Right ventricle myocardium inferior (tissue), 1 donor: ENCODE measurements around the gene GIT2. TPM values are rescaled to one million over a fixed set of nuclear protein-coding genes. Genes with fewer than 3 reads are reported as not detected.

Experiments used
- ATAC-seq: fragments of 200-7000 bp; cut with Tn5 transposase; one replicate; pipeline ENCODE4 v1.9.1; 2020; ENCODE audit warnings: mild to moderate bottlenecking, moderate library complexity
- DNase-seq: peaks from one replicate; pipeline ENCODE4 v3.0.0; 2021; ENCODE audit errors: missing footprints
- intact Hi-C: fragments of 100-400 bp; cut with DNase I; formaldehyde crosslinking; loops from one replicate; pipeline ENCODE4 v1.11.0; 2022
- total RNA-seq: library from RNA; stranded (reverse); fragmentation: NEBNext Ultra II Directional; extraction: Animal tissue kit (Norgen Biotek cat#: 25700); gene quantifications from one replicate; pipeline ENCODE4 v1.2.1, GENCODE V29; 2021
- donor health status: DM: no; HTN: yes; CAD: no; lungs with severe emphysema.

Gene GIT2
- total RNA-seq, 1 donor from 2014 or later: 47.1 TPM

GRCh38 chr12:109953656-109954055 is 42.5 kb downstream of the GIT2 start:
- ATAC-seq (no peak), DNase-seq (no peak)
- intact Hi-C loops: no loop called here

DNA sequence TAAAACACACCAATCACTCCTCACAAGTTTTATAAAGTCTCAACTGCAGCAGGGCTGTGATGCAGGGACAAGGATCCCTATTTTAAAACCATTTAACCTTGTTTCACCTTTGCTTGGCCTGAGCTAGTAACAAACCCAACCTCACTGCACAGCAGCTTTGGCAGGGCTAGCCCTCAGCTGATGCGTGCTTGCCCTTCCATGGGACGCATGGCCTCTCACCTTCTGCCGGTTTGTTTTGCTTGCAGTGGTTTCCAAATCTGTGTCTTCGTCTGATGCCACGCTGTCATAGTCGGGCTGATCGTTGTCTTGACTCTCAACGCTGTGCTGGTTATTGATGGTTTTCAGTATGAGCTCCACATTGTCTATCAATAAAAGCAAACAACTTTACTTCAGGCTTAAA is 43.3 kb downstream of the GIT2 start:
- peak; percentile 76 for ATAC-seq
- no peak for DNase-seq
- intact Hi-C loops: no loop called here

DNA sequence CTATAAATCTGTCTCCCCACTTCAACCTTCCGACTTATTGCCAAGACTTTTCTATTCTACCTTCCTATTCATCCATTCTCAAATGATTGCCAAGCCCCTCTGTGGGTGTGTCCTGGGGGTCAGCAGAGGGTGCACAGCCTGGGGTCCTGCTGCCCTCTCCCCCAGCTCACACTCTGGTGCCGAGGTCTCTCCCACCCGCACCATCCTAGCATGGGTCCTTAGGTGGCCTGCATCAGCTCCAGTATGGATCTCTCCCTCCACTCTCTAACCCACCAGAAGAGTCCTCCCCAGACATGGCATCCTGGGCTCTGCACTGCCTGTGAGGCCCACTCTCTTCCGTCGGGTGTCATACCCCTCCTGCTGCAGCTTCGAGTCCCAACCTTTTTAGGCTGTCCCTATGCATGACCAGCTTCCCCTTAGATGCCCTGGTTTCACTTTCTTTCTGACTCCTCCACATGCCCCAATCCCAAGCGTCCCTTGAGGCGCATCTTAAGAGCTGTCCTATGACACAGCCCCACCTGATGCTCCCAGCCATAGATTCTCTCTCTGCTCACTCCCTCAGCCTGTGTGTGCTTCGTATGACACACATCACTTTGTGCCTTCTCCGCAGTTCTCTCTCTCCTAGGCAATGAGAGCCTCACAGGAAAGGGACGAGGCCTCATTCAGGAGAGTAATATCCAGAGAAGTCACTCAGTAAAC is 43.9 kb downstream of the GIT2 start:
- ATAC-seq (peak; percentile 27), DNase-seq (no peak)
- intact Hi-C loops: no loop called here

DNA sequence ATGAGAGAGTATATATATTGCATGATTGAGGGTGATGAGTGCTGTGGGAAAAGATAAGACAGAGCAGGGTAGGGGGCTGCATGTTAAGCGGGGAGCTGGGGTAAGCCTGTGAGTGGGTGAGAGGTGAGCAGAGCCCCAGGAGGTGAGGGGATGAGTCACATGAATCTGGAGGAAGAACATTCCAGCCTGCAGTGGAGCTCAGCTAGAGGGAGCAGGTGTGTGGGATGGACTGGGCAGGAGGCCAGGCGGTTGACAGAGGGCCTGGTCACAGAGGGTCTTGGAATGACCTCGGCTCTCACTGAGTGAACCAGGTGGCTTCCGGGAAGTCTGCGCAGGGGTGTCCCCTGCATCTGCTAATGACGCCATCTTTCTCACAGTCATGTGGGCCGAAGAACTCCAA is 44.4 kb downstream of the GIT2 start:
- peak; percentile 78 for DNase-seq
- ATAC-seq: peak; percentile 59
- intact Hi-C loops: no loop called here

DNA sequence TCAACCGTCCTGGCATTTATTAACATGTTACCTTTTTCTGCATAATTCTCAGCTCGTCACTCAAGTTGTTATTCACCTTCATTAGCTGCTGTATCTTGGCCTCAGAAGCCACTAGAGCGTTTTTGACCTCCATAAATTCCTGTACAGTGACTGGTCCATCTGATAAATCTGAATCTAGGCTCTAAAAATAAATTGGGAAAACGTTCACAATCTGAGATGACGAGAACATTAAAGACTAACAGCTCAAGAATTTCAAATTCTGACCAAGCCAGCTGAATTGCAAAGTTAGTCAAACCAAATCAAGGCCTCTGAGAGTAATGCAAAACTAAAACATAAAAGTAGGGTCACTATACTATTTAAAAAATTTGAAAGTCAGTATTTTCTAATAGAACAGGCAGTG is 45.0 kb downstream of the GIT2 start:
- no peak for ATAC-seq
- no peak for DNase-seq
- intact Hi-C loops: no loop called here

DNA sequence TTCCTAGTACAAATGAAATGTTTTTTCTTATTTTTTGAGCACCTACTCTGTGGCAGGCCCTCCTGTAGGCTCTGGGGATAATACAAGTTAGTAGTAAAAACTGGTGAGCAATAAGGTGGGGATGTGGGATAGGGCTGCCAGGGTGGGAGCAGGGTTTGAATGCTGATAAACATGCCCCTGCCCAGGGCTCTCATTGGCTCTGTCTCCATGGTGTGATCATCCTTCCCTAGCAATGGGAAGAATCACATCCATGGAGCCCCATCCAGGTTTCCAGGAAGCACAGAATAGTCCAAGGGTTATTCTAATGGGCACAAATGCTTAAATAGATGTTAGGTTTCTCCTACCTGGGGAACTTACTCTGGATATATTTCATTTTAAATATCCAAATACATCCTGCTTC is 45.5 kb downstream of the GIT2 start:
- intact Hi-C loops: no loop called here
- ATAC-seq (no peak), DNase-seq (no peak)

DNA sequence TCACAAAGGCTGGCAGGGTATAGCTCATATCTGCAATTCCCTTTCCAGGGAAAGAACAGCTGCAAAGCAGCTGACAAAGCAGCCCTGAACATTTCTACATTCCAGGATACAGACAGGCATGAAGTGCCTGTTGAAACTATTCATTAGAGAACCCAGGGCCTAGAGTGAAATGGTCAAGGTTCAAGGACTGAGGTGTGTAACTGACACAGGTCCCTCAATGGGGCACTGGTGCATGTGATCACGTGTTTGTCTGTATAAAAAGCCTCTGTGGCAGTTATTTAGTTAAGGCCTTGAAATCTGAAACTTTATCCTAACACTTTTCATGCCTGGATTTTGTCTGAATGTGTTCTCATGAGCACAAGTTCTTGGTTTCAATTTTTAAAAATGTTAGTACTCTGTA is 47.1 kb downstream of the GIT2 start:
- no peak for DNase-seq
- ATAC-seq: peak; percentile 74

GRCh38 chr12:109948368-109948767 is 47.8 kb downstream of the GIT2 start:
- no peak for DNase-seq
- ATAC-seq: no peak
- intact Hi-C loops: loop anchor here (10.0 kb wide), 1 partner anchor 46 kb away; the partner anchor contains the start of genes ANKRD13A and GIT2

More for the DNA sequence above, 47.1 kb downstream of the GIT2 start:
- intact Hi-C loops: loop anchor here (10.0 kb wide), 1 partner anchor 46 kb away; the partner anchor contains the start of genes ANKRD13A and GIT2

- ATAC-seq: no peak
- DNase-seq: no peak
- intact Hi-C loops: loop anchor here (10.0 kb wide), 1 partner anchor 47 kb away; the partner anchor contains the start of genes ANKRD13A and GIT2
These were observed 48.6 kb downstream of the GIT2 start for GRCh38 chr12:109947521-109947920.

DNA sequence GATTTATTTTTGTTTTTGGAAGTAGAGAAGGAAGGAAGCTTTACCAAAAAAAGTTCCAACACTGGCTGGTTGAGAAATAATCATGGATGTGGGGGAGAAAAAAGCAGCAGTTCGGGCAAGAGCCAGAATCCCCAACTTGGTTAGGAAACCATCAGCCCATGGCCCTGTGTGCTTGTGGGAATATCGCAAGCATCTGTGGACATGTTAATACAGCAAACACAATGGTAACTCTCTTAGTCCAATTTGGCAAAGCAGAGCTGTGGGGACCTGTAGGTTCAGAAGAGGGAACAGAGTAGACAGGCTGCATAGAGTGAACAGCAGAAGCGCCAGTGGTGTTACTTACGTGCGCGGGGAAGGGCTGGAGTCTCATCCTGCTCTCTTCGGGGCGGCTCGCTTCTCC is 49.3 kb downstream of the GIT2 start:
- intact Hi-C loops: loop anchor here (10.0 kb wide), 1 partner anchor 48 kb away; the partner anchor contains the start of genes ANKRD13A and GIT2
- no peak for ATAC-seq
- no peak for DNase-seq

DNA sequence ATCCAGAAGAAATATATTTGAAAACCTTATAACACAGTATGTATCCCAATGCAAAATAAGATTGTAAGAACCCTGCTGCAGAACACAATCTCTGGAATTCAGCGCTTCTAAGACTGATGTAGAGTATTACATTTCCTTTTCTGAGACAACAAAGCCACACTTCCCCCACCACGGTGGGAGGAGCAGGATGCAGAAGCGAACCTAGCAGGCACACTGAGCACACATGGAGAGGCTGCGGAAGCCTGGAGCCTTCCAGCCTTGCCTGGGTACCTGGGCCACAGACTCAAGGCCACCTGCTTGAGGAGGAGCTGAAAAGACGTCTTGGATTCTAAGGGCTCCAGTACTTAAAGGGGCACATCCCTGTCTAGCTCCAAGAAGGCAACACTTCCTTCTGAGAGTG is 49.7 kb downstream of the GIT2 start:
- intact Hi-C loops: loop anchor here (10.0 kb wide), 1 partner anchor 48 kb away; the partner anchor contains the start of genes ANKRD13A and GIT2
- ATAC-seq (no peak), DNase-seq (no peak)

- ATAC-seq (peak; percentile 60), DNase-seq (no peak)
- intact Hi-C loops: loop anchor here (10.0 kb wide), 1 partner anchor 50 kb away; the partner anchor contains the start of genes ANKRD13A and GIT2
These were observed 51.4 kb downstream of the GIT2 start for GRCh38 chr12:109944561-109945359.

DNA sequence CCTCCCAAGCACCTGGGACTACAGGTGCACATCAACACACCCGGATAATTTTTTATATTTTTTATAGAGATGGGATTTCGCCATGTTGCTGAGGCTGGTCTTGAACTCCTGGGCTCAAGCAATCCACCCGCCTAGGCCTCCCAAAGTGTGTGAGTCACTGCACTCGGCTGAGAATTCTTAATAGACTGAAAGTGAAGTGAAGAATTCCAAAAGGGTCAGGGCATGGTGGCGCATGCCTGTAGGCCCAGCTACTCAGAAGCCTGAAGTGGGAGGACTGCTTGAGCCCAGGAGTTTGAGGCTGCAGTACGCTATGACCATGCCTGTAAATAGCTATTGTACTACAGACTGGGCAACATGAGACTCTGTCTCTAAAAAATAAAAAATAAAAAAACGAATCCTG is 52.4 kb downstream of the GIT2 start:
- ATAC-seq (no peak), DNase-seq (no peak)
- intact Hi-C loops: loop anchor here (10.0 kb wide), 1 partner anchor 51 kb away; the partner anchor contains the start of genes ANKRD13A and GIT2

GRCh38 chr12:109940339-109940923 is 55.7 kb downstream of the GIT2 start:
- DNase-seq: no peak
- intact Hi-C loops: loop anchor here (10.0 kb wide), 1 partner anchor 54 kb away; the partner anchor contains the start of genes ANKRD13A and GIT2
- no peak for ATAC-seq

DNA sequence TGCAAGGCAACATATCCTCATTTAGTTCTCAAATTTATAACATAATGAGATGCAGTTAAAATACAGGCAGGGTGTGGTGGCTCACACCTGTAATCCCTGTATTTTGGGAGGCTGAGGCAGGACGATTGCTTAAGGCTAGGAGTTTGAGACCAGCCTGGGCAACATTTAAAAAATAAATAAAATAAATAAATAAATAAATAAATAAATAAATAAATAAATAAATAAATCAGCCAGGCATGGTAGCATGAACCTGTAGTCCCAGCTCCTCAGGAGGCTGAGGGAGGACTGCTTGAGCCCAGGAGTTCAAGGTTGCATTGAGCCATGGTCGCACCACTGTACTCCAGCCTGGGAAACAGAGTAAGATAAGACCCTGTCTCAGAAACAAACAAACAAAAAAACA is 56.7 kb downstream of the GIT2 start:
- intact Hi-C loops: no loop called here
- ATAC-seq (no peak), DNase-seq (no peak)

- intact Hi-C loops: no loop called here
- no peak for DNase-seq
- ATAC-seq: no peak
These were observed 57.2 kb downstream of the GIT2 start for GRCh38 chr12:109938947-109939346.

DNA sequence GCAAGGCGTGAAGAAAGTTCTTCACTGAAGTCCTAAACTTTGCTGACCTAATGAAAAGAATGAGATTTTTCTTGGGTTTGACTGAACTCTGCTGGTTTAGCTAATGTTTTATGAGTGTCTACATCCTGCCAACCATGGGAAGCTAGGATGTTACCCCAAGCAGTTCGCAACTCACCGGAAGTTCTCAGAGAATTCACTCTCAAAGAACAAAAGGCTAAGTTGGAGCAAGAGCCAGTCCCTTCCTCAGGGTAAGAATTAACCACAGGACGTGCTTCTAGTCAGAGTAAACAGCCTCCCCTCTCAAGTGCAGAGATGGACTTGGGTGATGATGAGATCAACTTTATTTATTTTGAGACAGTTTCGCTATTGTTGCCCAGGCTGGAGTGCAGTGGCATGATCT is 58.8 kb downstream of the GIT2 start:
- DNase-seq: no peak
- ATAC-seq: no peak
- intact Hi-C loops: no loop called here

DNA sequence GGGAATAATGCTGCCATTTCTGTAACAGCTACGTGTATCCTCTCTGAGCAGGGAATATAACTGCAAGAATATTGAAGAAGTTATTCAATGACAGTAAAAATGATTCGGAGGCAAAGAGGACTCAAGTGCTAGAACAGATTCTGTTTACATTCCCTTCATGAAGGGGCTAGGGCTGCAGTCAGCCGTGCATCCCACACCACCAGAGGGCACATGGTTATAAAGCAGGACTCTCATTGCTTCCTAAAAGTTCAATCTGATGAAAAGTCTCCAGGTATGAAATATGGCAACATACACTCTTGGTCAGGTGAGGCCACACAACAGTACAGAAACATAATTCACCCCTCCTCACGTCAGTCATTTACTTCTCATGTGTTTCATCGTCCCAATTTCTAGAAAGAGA is 62.1 kb downstream of the GIT2 start:
- intact Hi-C loops: no loop called here
- DNase-seq (no peak), ATAC-seq (no peak)

DNA sequence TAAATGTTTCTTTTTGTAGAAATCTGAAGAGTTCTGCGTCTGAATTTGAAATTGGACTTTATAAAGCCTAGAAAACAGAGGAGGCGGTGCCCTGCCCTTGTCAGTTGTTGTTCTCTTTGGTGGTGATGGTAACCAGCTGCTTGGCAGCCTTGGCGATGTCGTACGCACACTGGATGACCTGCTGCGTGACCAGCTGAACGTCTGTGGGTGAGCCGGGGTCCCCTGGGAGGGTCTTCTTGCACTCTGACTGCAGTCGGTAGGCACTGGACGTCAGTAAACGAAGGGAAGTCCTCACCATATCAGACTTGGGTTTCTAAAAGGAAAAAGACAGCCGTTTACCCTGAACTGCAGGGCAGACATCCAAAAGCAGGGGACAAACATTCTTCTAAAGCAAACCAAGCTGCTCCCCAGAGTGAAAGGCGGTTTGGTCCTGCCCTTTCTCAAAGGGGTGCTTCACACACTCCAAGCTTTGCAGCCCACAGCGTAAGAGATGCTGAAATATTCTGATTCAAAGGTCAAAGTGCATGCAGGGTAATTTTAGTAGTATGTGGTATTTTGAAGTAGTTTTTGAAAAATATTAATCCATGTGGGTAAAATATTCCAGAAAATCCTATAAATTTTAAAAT is 63.2 kb downstream of the GIT2 start:
- peak; percentile 83 for ATAC-seq
- intact Hi-C loops: no loop called here
- peak; percentile 85 for DNase-seq
